Measurements from ENCODE around the gene KIF12.

- TF ChIP-seq EZH2 (IDR thresholded peaks at IDR 0.05; ENCODE audit: borderline replicate concordance, low read length): no peak
- no peak for TF ChIP-seq CTCF (IDR thresholded peaks at IDR 0.05; ENCODE audit: low read length)
These were observed 15.4 kb downstream of the KIF12 start for GRCh38 chr9:114083666-114084065.
